IMR-90 (cell line): ENCODE results near the gene CRTC1. TPM values are rescaled to one million over a fixed set of nuclear protein-coding genes. Genes with fewer than 3 reads are reported as not detected.
"Not testable (repeated sequence)": the region's sequence is repeated elsewhere in the genome, so short reads cannot be mapped to it uniquely, and the experiment has no call there.

Experiments used
- ATAC-seq: fragments of 200-7000 bp; cut with Tn5 transposase; 2 replicates; pipeline ENCODE4 v1.9.1; 2020; ENCODE audit warnings: low read depth, mild to moderate bottlenecking, moderate library complexity
- BruUV-seq: library from RNA; stranded (reverse); fragments of 400-500 nt; replicated peaks from 2 replicates; lab custom pipeline; 2021; lab: Mats Ljungman, UMichigan
- CTCF ChIA-PET: fragments of 300-600 bp; formaldehyde crosslinking; extraction: SDS; loops from one replicate; lab custom pipeline; 2021; ENCODE audit warnings: antibody characterized with exemption; lab: Yijun Ruan, JAX
- POLR2A ChIA-PET: fragments of 300-600 bp; sonication (Branson Sonifier 250); formaldehyde crosslinking; loops from one replicate; lab custom pipeline; 2022; ENCODE audit warnings: antibody characterized with exemption; ENCODE audit not compliant: unreplicated experiment; lab: Charles Lee
- DNase-seq: peaks from one replicate; pipeline ENCODE4 v3.0.0; 2013
- H2AFZ ChIP-seq: replicated peaks from 2 replicates; pipeline ENCODE3; 2013; ENCODE audit warnings: low read length, mild to moderate bottlenecking; ENCODE audit not compliant: poor library complexity
- H2AK5ac ChIP-seq: 2 replicates; pipeline ENCODE4 v1.6.1; 2013; ENCODE audit warnings: low read depth, low read length, inconsistent platforms
- H2AK9ac ChIP-seq: replicated peaks from 2 replicates; pipeline ENCODE3; 2013; ENCODE audit warnings: mild to moderate bottlenecking, low read depth, low read length, moderate library complexity; ENCODE audit not compliant: poor library complexity
- H2BK120ac ChIP-seq: 2 replicates; pipeline ENCODE4 v1.6.1; 2013; ENCODE audit warnings: low read depth, low read length, inconsistent platforms
- H2BK15ac ChIP-seq: 3 replicates; pipeline ENCODE4 v1.6.1; 2013; ENCODE audit warnings: low read depth, low read length, inconsistent platforms
- H2BK20ac ChIP-seq: 2 replicates; pipeline ENCODE4 v1.6.1; 2013; ENCODE audit warnings: low read depth, mild to moderate bottlenecking, inconsistent platforms, low read length, moderate library complexity
- H2BK5ac ChIP-seq: 2 replicates; pipeline ENCODE4 v1.6.1; 2013; ENCODE audit warnings: mild to moderate bottlenecking, low read depth, low read length, inconsistent platforms; ENCODE audit not compliant: poor library complexity, severe bottlenecking
- H3K14ac ChIP-seq: replicated peaks from 2 replicates; pipeline ENCODE4 v1.6.1; 2013; ENCODE audit warnings: low read depth, low read length, inconsistent platforms
- H3K18ac ChIP-seq: 2 replicates; pipeline ENCODE4 v1.6.1; 2013; ENCODE audit warnings: low read depth, low read length, control low read depth
- H3K23ac ChIP-seq: 2 replicates; pipeline ENCODE4 v1.6.1; 2013; ENCODE audit warnings: low read depth, low read length, inconsistent platforms
- H3K27ac ChIP-seq: 2 replicates; pipeline ENCODE4 v1.5.1; 2013; ENCODE audit warnings: mild to moderate bottlenecking, control low read depth, low read length; ENCODE audit not compliant: insufficient read depth
- H3K27me3 ChIP-seq: 2 replicates; pipeline ENCODE4 v1.6.1; 2013; ENCODE audit warnings: low read length; ENCODE audit not compliant: control insufficient read depth, insufficient read depth
- H3K36me3 ChIP-seq: 2 replicates; pipeline ENCODE4 v1.6.1; 2013; ENCODE audit warnings: low read length, mixed read lengths; ENCODE audit not compliant: control insufficient read depth, insufficient read depth
- H3K4ac ChIP-seq: 2 replicates; pipeline ENCODE4 v1.6.1; 2013; ENCODE audit warnings: low read depth, low read length, inconsistent platforms
- H3K4me1 ChIP-seq: 2 replicates; pipeline ENCODE4 v1.6.1; 2013; ENCODE audit warnings: low read length, mixed read lengths; ENCODE audit not compliant: control insufficient read depth, insufficient read depth
- H3K4me2 ChIP-seq: 2 replicates; pipeline ENCODE4 v1.6.1; 2013; ENCODE audit warnings: low read depth, mild to moderate bottlenecking, control low read depth, low read length, moderate library complexity
- H3K4me3 ChIP-seq: 2 replicates; pipeline ENCODE4 v1.5.1; 2013; ENCODE audit warnings: low read depth, mild to moderate bottlenecking, control low read depth, low read length, moderate library complexity; ENCODE audit not compliant: insufficient read depth
- H3K56ac ChIP-seq: 2 replicates; pipeline ENCODE4 v1.6.1; 2013; ENCODE audit warnings: low read length, inconsistent platforms; ENCODE audit not compliant: insufficient read depth; ENCODE audit errors: extremely low read depth
- H3K79me1 ChIP-seq, 2 experiments: 2 replicates each; pipeline ENCODE4 v1.6.1; 2013; ENCODE audit warnings: low read length in 2 of 2, inconsistent platforms in 1 of 2, low read depth in 1 of 2
- H3K9ac ChIP-seq: 2 replicates; pipeline ENCODE4 v1.6.1; 2013; ENCODE audit warnings: low read depth, low read length, control low read depth
- H3K9me1 ChIP-seq: 2 replicates; pipeline ENCODE4 v1.6.1; 2013; ENCODE audit warnings: low read length, inconsistent platforms; ENCODE audit not compliant: insufficient read depth
- H3K9me3 ChIP-seq: 2 replicates; pipeline ENCODE4 v1.6.1; 2013; ENCODE audit warnings: low read length; ENCODE audit not compliant: control insufficient read depth, insufficient read depth
- H4K20me1 ChIP-seq: 2 replicates; pipeline ENCODE4 v1.6.1; 2013; ENCODE audit warnings: low read length, inconsistent platforms; ENCODE audit not compliant: insufficient read depth
- H4K5ac ChIP-seq: 2 replicates; pipeline ENCODE4 v1.6.1; 2013; ENCODE audit warnings: mild to moderate bottlenecking, low read depth, low read length, control low read depth
- H4K8ac ChIP-seq, 2 experiments: 2 replicates each; pipeline ENCODE4 v1.6.1; 2013; ENCODE audit warnings: low read depth in 2 of 2, low read length in 2 of 2, control low read depth in 1 of 2, inconsistent platforms in 1 of 2
- H4K91ac ChIP-seq: 2 replicates; pipeline ENCODE4 v1.6.1; 2013; ENCODE audit warnings: low read depth, low read length, inconsistent platforms; ENCODE audit not compliant: insufficient read depth
- ELK1 ChIP-seq: fragments of 150-350 bp; IDR thresholded peaks from 2 replicates; pipeline ENCODE4 v1.6.1; 2016; ENCODE audit warnings: low read depth, mild to moderate bottlenecking, low read length, moderate library complexity, borderline replicate concordance
- POLR2A ChIP-seq: IDR thresholded peaks from 2 replicates; pipeline ENCODE4 v1.6.1; 2012; ENCODE audit warnings: mild to moderate bottlenecking, low read depth, low read length
- RCOR1 ChIP-seq: IDR thresholded peaks from 2 replicates; pipeline ENCODE4 v1.6.1; 2012; ENCODE audit warnings: mild to moderate bottlenecking, low read length, improper control_type of control experiment; ENCODE audit not compliant: insufficient replicate concordance
- WGBS, 2 experiments: methylation state at CpG; one replicate each; pipeline versions ENCODE4 v1.1.5 to v1.1.7; 2013; ENCODE audit warnings: missing lambda C conversion rate in 2 of 2; ENCODE audit not compliant: insufficient read length in 1 of 2; ENCODE audit errors: extremely low coverage in 2 of 2; 5-methylcytosine and 5-hydroxymethylcytosine counted together
- dilution Hi-C: fragments of 300-500 bp; cut with HindIII; formaldehyde crosslinking; loops from one replicate; pipeline ENCODE4 v1.14.3; 2018; ENCODE audit warnings: low sequenced_read_pairs; ENCODE audit not compliant: unreplicated experiment
- in situ Hi-C: fragments of 300-500 bp; cut with MboI; formaldehyde crosslinking; loops from 3 replicates; pipeline ENCODE4 v1.14.3; 2019; ENCODE audit warnings: low sequenced_read_pairs, inconsistent platforms, mixed read lengths
- intact Hi-C: fragments of 100-400 bp; cut with micrococcal nuclease; formaldehyde crosslinking; loops from 2 replicates; pipeline ENCODE4 v1.10.0; 2022
- polyA plus RNA-seq, 3 experiments: library from polyadenylated mRNA; depleted of rRNA; stranded (reverse); fragments of >200 nt; gene quantifications; 2 replicates each; pipeline ENCODE4 v1.2.3, GENCODE V29; 2012; ENCODE audit warnings: low replicate concordance in 1 of 3
- total RNA-seq: library from RNA; depleted of rRNA; stranded (reverse); fragments of >200 nt; gene quantifications from 2 replicates; pipeline ENCODE4 v1.2.3, GENCODE V29; 2012

The CRTC1 gene
- total and polyA plus RNA-seq, 2 of the 4 experiments (the other 2 are of a cell fraction), result 0.18 to 5.7 TPM

GRCh38 chr19:18726846-18727245 is 43.4 kb downstream of the CRTC1 start:
- 20% methylated on average over 1 of the region's 6 CpGs; no CpG with 5 or more reads in 1 of the 2 experiments for WGBS, 2 experiments
- Histone ChIP-seq H2AFZ (no peak overlapping the region), H3K18ac (no peak overlapping the region), H3K4me1 (peaks cover 4% of the 10 kb centered on the region; the same call in 1 of the 2 replicates), H2AK5ac (no peak overlapping the region), H4K5ac (no peak overlapping the region), H3K23ac (no peak overlapping the region), H3K79me1 (peaks cover 0 to 11% of the 10 kb centered on the region in 2 experiments; a peak in 1 of 4 replicates), H3K27ac (no peak overlapping the region), H3K14ac (no peak overlapping the region), H3K9me1 (no peaks in the 10 kb centered on the region; the same call in 1 of the 2 replicates), H2BK15ac (no peak overlapping the region), H4K91ac (no peak overlapping the region), H2BK20ac (no peak overlapping the region), H4K20me1 (peaks cover 12% of the 10 kb centered on the region), H3K9ac (no peak overlapping the region), H2BK5ac (no peak overlapping the region), H3K27me3 (no peaks in the 10 kb centered on the region), H3K4ac (no peak overlapping the region), H3K4me2 (no peak overlapping the region), H4K8ac (no peak overlapping the region), H3K9me3 (no peaks in the 10 kb centered on the region), H3K36me3 (peaks cover 5% of the 10 kb centered on the region), H2BK120ac (no peak overlapping the region), H3K56ac (no peak overlapping the region), H3K4me3 (no peak overlapping the region), H2AK9ac (no peak overlapping the region)
- TF ChIP-seq RCOR1 (no peak), ELK1 (no peak), POLR2A (no peak)
- BruUV-seq, result no TSS peak
- intact Hi-C loops (no loop called here), dilution Hi-C loops (no loop called here), in situ Hi-C loops (no loop called here)
- ChIA-PET POLR2A (no interaction called here), CTCF (no interaction called here)
- DNase-seq (no peak), ATAC-seq (no peak)

DNA sequence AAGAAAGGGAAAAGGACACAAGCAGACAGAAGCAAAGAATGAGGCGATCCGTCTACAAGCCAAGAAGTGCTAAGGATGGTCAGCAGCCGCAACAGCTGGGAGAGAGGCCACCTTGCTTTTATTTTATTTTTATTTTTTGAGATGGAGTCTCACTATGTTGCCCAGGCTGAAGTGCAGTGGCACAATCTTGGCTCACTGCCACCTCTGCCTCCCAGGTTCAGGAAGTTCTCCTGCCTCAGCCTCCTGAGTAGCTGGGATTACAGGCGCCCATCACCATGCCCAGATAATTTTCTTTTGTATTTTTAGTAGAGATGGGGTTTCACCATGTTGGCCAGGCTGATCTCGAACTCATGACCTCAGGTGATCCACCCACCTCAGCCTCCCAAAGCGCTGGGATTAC is 44.1 kb downstream of the CRTC1 start:
- DNase-seq, intact Hi-C loops, POLR2A ChIA-PET, H3K36me3 ChIP-seq, H3K9me3 ChIP-seq, H2BK5ac ChIP-seq, H3K4me1 ChIP-seq, H3K27me3 ChIP-seq, H3K9ac ChIP-seq, H4K5ac ChIP-seq, dilution Hi-C loops, H3K4ac ChIP-seq, H2AFZ ChIP-seq, H3K4me2 ChIP-seq, H3K18ac ChIP-seq, H2AK5ac ChIP-seq, H3K27ac ChIP-seq, ATAC-seq, H3K23ac ChIP-seq, H3K9me1 ChIP-seq, H2AK9ac ChIP-seq, H3K56ac ChIP-seq, in situ Hi-C loops, H2BK20ac ChIP-seq, H2BK120ac ChIP-seq, BruUV-seq, H3K14ac ChIP-seq, H4K91ac ChIP-seq, H4K8ac ChIP-seq, H2BK15ac ChIP-seq, H3K4me3 ChIP-seq: not testable (repeated sequence)
- 93% methylated on average over 2 of the region's 6 CpGs; no CpG with 5 or more reads in 1 of the 2 experiments for WGBS, 2 experiments
- CTCF ChIA-PET, result interaction anchor here (0.5 kb wide), 1 partner anchor 126 kb away, joined by 3 read pairs; no protein-coding TSS in a partner anchor
- Histone ChIP-seq H4K20me1 (peaks cover 12% of the 10 kb centered on the region), H3K79me1 (peaks cover 0 to 12% of the 10 kb centered on the region in 2 experiments; a peak in 1 of 4 replicates)
